SK-N-MC (cell line): ENCODE results near the gene SERPING1.

ENCODE experiments used
- EZH2 ChIP-seq: fragments of 200-600 bp; sonication (generic); IDR thresholded peaks from one replicate; pipeline ENCODE4 v1.6.1; 2017; ENCODE audit warnings: antibody characterized with exemption
- FOXP2 ChIP-seq: optimal IDR thresholded peaks from 2 replicates; pipeline ENCODE3; 2011; ENCODE audit warnings: mild to moderate bottlenecking, moderate library complexity; ENCODE audit not compliant: insufficient read depth; ENCODE audit errors: extremely low read length, control extremely low read depth
- POLR2AphosphoS5 ChIP-seq: IDR thresholded peaks from 2 replicates; pipeline ENCODE4 v1.6.1; 2012; ENCODE audit warnings: mild to moderate bottlenecking, low read depth, low read length, borderline replicate concordance

DNA sequence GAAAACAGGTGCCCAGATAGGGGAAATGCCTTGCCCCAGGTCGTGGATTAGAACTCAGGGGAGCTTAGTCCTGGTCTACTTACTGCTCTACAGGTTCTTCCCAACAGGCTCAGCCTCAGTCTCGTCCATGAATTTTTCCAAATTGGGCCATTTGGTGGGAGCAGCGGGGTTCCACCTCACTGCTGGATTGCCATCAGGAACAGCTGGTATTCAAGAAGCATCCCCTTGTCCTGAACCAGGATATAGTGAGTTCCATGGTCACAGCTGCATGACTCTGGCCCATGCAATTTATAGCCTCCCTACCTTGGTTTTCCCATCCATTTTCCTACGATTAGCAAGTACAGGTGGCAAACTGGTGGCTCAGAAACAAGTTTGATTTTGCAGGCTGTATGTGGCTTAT lies 23.4 kb upstream of the SERPING1 start:
- TF ChIP-seq EZH2 = no peak
- TF ChIP-seq POLR2AphosphoS5 = no peak
- TF ChIP-seq FOXP2 = no peak
